Effector memory CD4-positive, alpha-beta T cell (primary cell): ENCODE results near the gene PLA2G2E.

Experiments
- DNase-seq, 3 donors: peaks; one replicate each; pipeline ENCODE4 v3.0.0-alpha.2; 2020
- H3K27ac ChIP-seq: 2 replicates; pipeline ENCODE4 v1.7.0; 2013; ENCODE audit warnings: mild to moderate bottlenecking, low read length, moderate library complexity; ENCODE audit not compliant: insufficient read depth, poor library complexity, severe bottlenecking
- H3K27me3 ChIP-seq: replicated peaks from 2 replicates; pipeline ENCODE4 v1.7.0; 2013; ENCODE audit warnings: mild to moderate bottlenecking, low read length; ENCODE audit not compliant: insufficient read depth, control insufficient read depth, poor library complexity, severe bottlenecking
- H3K36me3 ChIP-seq: 2 replicates; pipeline ENCODE4 v1.7.0; 2013; ENCODE audit warnings: mild to moderate bottlenecking, low read length, moderate library complexity; ENCODE audit not compliant: control insufficient read depth, insufficient read depth
- H3K4me1 ChIP-seq: 2 replicates; pipeline ENCODE4 v1.7.0; 2013; ENCODE audit warnings: low read length, mild to moderate bottlenecking; ENCODE audit not compliant: control insufficient read depth, insufficient read depth, poor library complexity, severe bottlenecking
- H3K4me3 ChIP-seq: 2 replicates; pipeline ENCODE4 v1.7.0; 2013; ENCODE audit warnings: low read length, low read depth, mild to moderate bottlenecking; ENCODE audit not compliant: insufficient read depth, poor library complexity, severe bottlenecking
- H3K9me3 ChIP-seq: 2 replicates; pipeline ENCODE4 v1.7.0; 2013; ENCODE audit warnings: mild to moderate bottlenecking, low read length, moderate library complexity; ENCODE audit not compliant: control insufficient read depth

PLA2G2E gene

GRCh38 chr1:19920132-19920710 is 3.2 kb downstream of the PLA2G2E start:
- Histone ChIP-seq H3K27me3 (no peaks in the 10 kb centered on the region), H3K9me3 (no peaks in the 10 kb centered on the region), H3K4me3 (no peak overlapping the region), H3K36me3 (no peaks in the 10 kb centered on the region), H3K4me1 (no peaks in the 10 kb centered on the region), H3K27ac (no peak overlapping the region)
- DNase-seq = no peak

GRCh38 chr1:19918057-19918456 is 5.4 kb downstream of the PLA2G2E start:
- Histone ChIP-seq H3K27ac (no peak overlapping the region), H3K4me1 (no peaks in the 10 kb centered on the region), H3K36me3 (peaks cover 12% of the 10 kb centered on the region), H3K27me3 (no peaks in the 10 kb centered on the region), H3K4me3 (no peak overlapping the region), H3K9me3 (no peaks in the 10 kb centered on the region)
- peak; percentile 50 to 70 (median 53) for DNase-seq

- H3K4me1 ChIP-seq = no peaks in the 10 kb centered on the region
- DNase-seq = no peak
- no peaks in the 10 kb centered on the region for H3K9me3 ChIP-seq
- H3K27ac ChIP-seq = no peak overlapping the region
- no peaks in the 10 kb centered on the region for H3K27me3 ChIP-seq
- H3K36me3 ChIP-seq = peaks cover 67% of the 10 kb centered on the region
- no peak overlapping the region for H3K4me3 ChIP-seq
Observed at GRCh38 chr1:19910650-19911049, 12.8 kb downstream of the PLA2G2E start.

- DNase-seq = no peak
- Histone ChIP-seq H3K36me3 (peaks cover 73% of the 10 kb centered on the region), H3K27me3 (no peaks in the 10 kb centered on the region), H3K4me1 (no peaks in the 10 kb centered on the region), H3K27ac (no peak overlapping the region), H3K9me3 (no peaks in the 10 kb centered on the region), H3K4me3 (no peak overlapping the region)
Observed at GRCh38 chr1:19909971-19910370, 13.4 kb downstream of the PLA2G2E start.

DNA sequence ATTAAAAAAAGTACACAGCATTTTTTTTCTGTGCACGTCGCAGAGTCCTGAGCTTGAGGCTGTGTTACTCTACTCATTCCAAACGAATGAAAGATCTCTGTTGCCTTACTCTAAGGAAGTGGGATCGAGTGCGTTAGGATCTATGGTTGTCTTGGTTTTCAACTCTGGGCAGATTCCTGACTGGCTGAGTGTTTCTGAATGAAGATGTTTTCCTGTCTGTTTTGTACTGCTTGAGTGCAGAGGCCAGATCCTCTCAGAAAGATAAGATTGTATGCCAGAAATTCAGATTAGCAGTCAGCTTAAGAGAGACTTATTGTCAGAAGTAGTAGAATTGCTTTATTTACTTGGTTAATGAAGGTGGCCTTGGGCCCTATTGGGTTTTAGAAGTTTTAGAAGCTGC is 14.0 kb downstream of the PLA2G2E start:
- Histone ChIP-seq H3K9me3 (no peaks in the 10 kb centered on the region), H3K36me3 (peaks cover 77% of the 10 kb centered on the region), H3K27me3 (no peaks in the 10 kb centered on the region), H3K4me3 (no peak overlapping the region), H3K4me1 (no peaks in the 10 kb centered on the region), H3K27ac (no peak overlapping the region)
- no peak for DNase-seq

- Histone ChIP-seq H3K36me3 (peaks cover 81% of the 10 kb centered on the region), H3K27me3 (no peaks in the 10 kb centered on the region), H3K27ac (no peak overlapping the region)
Observed at GRCh38 chr1:19907456-19907855, 16.0 kb downstream of the PLA2G2E start.

GRCh38 chr1:19903621-19904020 is 19.8 kb downstream of the PLA2G2E start:
- no peak overlapping the region for H3K27ac ChIP-seq
- no peaks in the 10 kb centered on the region for H3K4me1 ChIP-seq
- no peaks in the 10 kb centered on the region for H3K27me3 ChIP-seq
- H3K9me3 ChIP-seq = no peaks in the 10 kb centered on the region
- peaks cover 69% of the 10 kb centered on the region for H3K36me3 ChIP-seq
- DNase-seq = no peak
- no peak overlapping the region for H3K4me3 ChIP-seq

More at GRCh38 chr1:19907456-19907855, 16.0 kb downstream of the PLA2G2E start:
- no peak for DNase-seq
- no peak overlapping the region for H3K4me3 ChIP-seq
- H3K9me3 ChIP-seq = no peaks in the 10 kb centered on the region
- H3K4me1 ChIP-seq = no peaks in the 10 kb centered on the region

GRCh38 chr1:19901653-19902052 is 21.8 kb downstream of the PLA2G2E start:
- peaks cover 58% of the 10 kb centered on the region for H3K36me3 ChIP-seq
- no peak overlapping the region for H3K4me3 ChIP-seq
- no peaks in the 10 kb centered on the region for H3K9me3 ChIP-seq
- no peaks in the 10 kb centered on the region for H3K27me3 ChIP-seq
- no peak for DNase-seq
- H3K4me1 ChIP-seq = no peaks in the 10 kb centered on the region
- H3K27ac ChIP-seq = no peak overlapping the region

DNA sequence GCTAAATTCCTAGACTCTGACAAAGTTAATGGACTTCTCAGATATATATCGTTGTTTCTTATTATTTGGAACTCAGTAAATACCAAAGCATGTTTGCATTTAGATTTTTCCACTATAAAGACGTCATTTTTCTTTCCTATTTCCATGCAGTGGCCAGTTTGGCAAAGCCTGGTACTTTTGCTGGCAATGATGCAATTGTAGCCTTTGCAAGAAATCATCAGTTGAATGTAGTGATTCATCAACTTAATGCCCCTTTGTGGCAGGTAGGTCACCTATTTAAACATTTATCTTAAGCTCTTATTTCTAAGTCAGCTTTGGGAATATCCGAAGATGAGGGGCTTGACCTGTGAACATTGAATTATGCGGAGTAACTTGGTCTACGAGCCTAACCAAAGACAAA is 29.2 kb downstream of the PLA2G2E start:
- Histone ChIP-seq H3K4me1 (no peaks in the 10 kb centered on the region), H3K36me3 (peaks cover 53% of the 10 kb centered on the region), H3K4me3 (no peak overlapping the region), H3K27me3 (no peaks in the 10 kb centered on the region), H3K9me3 (no peaks in the 10 kb centered on the region), H3K27ac (no peak overlapping the region)
- DNase-seq = no peak

DNA sequence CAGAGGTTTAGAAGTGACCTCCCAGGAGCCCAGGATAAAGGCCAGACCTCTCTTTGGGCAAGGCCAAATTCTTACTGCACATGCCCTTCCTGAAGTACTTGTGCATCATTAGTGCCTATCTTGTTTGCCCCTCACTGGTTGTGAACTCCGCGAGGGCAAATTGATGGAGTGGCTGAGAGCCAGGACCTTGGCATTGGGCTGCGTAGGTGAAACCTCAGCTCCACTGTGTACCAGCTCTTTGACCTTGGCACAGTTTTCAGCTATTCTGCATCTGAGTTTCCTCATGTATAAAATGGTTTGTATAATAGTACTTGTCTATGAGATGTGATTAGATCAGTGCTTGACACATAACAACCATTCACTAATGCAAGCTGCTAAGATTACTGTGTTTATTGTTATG is 29.7 kb downstream of the PLA2G2E start:
- no peak overlapping the region for H3K27ac ChIP-seq
- H3K4me1 ChIP-seq = no peaks in the 10 kb centered on the region
- H3K4me3 ChIP-seq = no peak overlapping the region
- no peaks in the 10 kb centered on the region for H3K9me3 ChIP-seq
- H3K36me3 ChIP-seq = peaks cover 47% of the 10 kb centered on the region
- no peak for DNase-seq
- H3K27me3 ChIP-seq = no peaks in the 10 kb centered on the region
